Measurements from ENCODE around the gene MEIS2.

The MEIS2 gene

GRCh38 chr15:37007301-37007700 is 93.0 kb downstream of the MEIS2 start:
- Histone ChIP-seq H3F3A (ENCODE audit: low read depth) (no peaks in the 10 kb centered on the region), H3K79me2 (ENCODE audit: insufficient read depth, low read length) (no peaks in the 10 kb centered on the region), H3K9me2 (replicated peaks; ENCODE audit: low read depth, low read length) (no peaks in the 10 kb centered on the region), H3K4me1 (ENCODE audit: insufficient read depth, low read length, poor library complexity, severe bottlenecking) (no peaks in the 10 kb centered on the region), H3K27me3 (ENCODE audit: insufficient read depth, low read length, poor library complexity, severe bottlenecking) (no peaks in the 10 kb centered on the region), H3K36me3 (ENCODE audit: insufficient read depth, low read length) (no peaks in the 10 kb centered on the region), H3K4me3 (ENCODE audit: low read length, poor library complexity, severe bottlenecking) (no peak overlapping the region), H3K9me3 (ENCODE audit: insufficient read depth, low read depth, low read length) (no peaks in the 10 kb centered on the region), H4K20me1 (ENCODE audit: insufficient read depth, low read length, poor library complexity, severe bottlenecking) (no peaks in the 10 kb centered on the region), H3K9ac (ENCODE audit: low read depth, low read length, poor library complexity, severe bottlenecking) (no peak overlapping the region), H2AFZ (ENCODE audit: low read length) (no peak overlapping the region), H3K4me2 (ENCODE audit: low read depth, low read length, poor library complexity, severe bottlenecking) (no peak overlapping the region)
- TF ChIP-seq CTCF (conservative IDR thresholded peaks at IDR 0.05; ENCODE audit: low read length) (no peak), EZH2phosphoT487 (IDR thresholded peaks at IDR 0.05; ENCODE audit: borderline replicate concordance) (no peak)

- Histone ChIP-seq H3K9me2 (replicated peaks; ENCODE audit: low read depth, low read length) (no peaks in the 10 kb centered on the region), H3K36me3 (ENCODE audit: insufficient read depth, low read length) (no peaks in the 10 kb centered on the region), H2AFZ (ENCODE audit: low read length) (no peak overlapping the region), H3K9ac (ENCODE audit: low read depth, low read length, poor library complexity, severe bottlenecking) (no peak overlapping the region), H3K79me2 (ENCODE audit: insufficient read depth, low read length) (no peaks in the 10 kb centered on the region), H3K4me3 (ENCODE audit: low read length, poor library complexity, severe bottlenecking) (no peak overlapping the region), H4K20me1 (ENCODE audit: insufficient read depth, low read length, poor library complexity, severe bottlenecking) (no peaks in the 10 kb centered on the region), H3K27me3 (ENCODE audit: insufficient read depth, low read length, poor library complexity, severe bottlenecking) (no peaks in the 10 kb centered on the region), H3F3A (ENCODE audit: low read depth) (no peaks in the 10 kb centered on the region), H3K9me3 (ENCODE audit: insufficient read depth, low read depth, low read length) (no peaks in the 10 kb centered on the region), H3K4me1 (ENCODE audit: insufficient read depth, low read length, poor library complexity, severe bottlenecking) (no peaks in the 10 kb centered on the region), H3K4me2 (ENCODE audit: low read depth, low read length, poor library complexity, severe bottlenecking) (no peak overlapping the region)
- no peak for TF ChIP-seq CTCF (conservative IDR thresholded peaks at IDR 0.05; ENCODE audit: low read length)
- no peak for TF ChIP-seq EZH2phosphoT487 (IDR thresholded peaks at IDR 0.05; ENCODE audit: borderline replicate concordance)
Measured at GRCh38 chr15:37004981-37005735, 95.2 kb downstream of the MEIS2 start.

- H3F3A ChIP-seq (ENCODE audit: low read depth): no peaks in the 10 kb centered on the region
- H3K4me1 ChIP-seq (ENCODE audit: insufficient read depth, low read length, poor library complexity, severe bottlenecking): no peaks in the 10 kb centered on the region
Measured at GRCh38 chr15:37004373-37004869, 95.9 kb downstream of the MEIS2 start.

More at GRCh38 chr15:37004373-37004869, 95.9 kb downstream of the MEIS2 start:
- Histone ChIP-seq H3K9me3 (ENCODE audit: insufficient read depth, low read depth, low read length) (no peaks in the 10 kb centered on the region), H2AFZ (ENCODE audit: low read length) (no peak overlapping the region), H3K9me2 (replicated peaks; ENCODE audit: low read depth, low read length) (no peaks in the 10 kb centered on the region), H3K4me2 (ENCODE audit: low read depth, low read length, poor library complexity, severe bottlenecking) (no peak overlapping the region), H3K9ac (ENCODE audit: low read depth, low read length, poor library complexity, severe bottlenecking) (no peak overlapping the region), H3K4me3 (ENCODE audit: low read length, poor library complexity, severe bottlenecking) (no peak overlapping the region), H3K79me2 (ENCODE audit: insufficient read depth, low read length) (no peaks in the 10 kb centered on the region), H4K20me1 (ENCODE audit: insufficient read depth, low read length, poor library complexity, severe bottlenecking) (no peaks in the 10 kb centered on the region), H3K36me3 (ENCODE audit: insufficient read depth, low read length) (no peaks in the 10 kb centered on the region), H3K27me3 (ENCODE audit: insufficient read depth, low read length, poor library complexity, severe bottlenecking) (no peaks in the 10 kb centered on the region)
- no peak for TF ChIP-seq CTCF (conservative IDR thresholded peaks at IDR 0.05; ENCODE audit: low read length)
- TF ChIP-seq EZH2phosphoT487 (IDR thresholded peaks at IDR 0.05; ENCODE audit: borderline replicate concordance): no peak
